Chondrocyte (in vitro differentiated cells): Measurements from ENCODE around the gene ERCC6. TPM values are rescaled to one million over a fixed set of nuclear protein-coding genes. Genes with fewer than 3 reads are reported as not detected.

ENCODE experiments used
- DNase-seq: peaks from one replicate; pipeline ENCODE4 v3.0.0; 2021; ENCODE audit warnings: mixed read lengths, low spot score
- H3K27ac Mint-ChIP-seq: one replicate; pipeline ENCODE4 v1.8.0; 2021; ENCODE audit warnings: mild to moderate bottlenecking, moderate library complexity, mixed read lengths; ENCODE audit not compliant: unreplicated experiment
- H3K27me3 Mint-ChIP-seq: 2 replicates; pipeline ENCODE4 v1.8.0; 2021; ENCODE audit warnings: low read depth, mixed read lengths
- H3K36me3 Mint-ChIP-seq: 2 replicates; pipeline ENCODE4 v1.8.0; 2021; ENCODE audit warnings: low read depth, mixed read lengths
- H3K4me1 Mint-ChIP-seq: 2 replicates; pipeline ENCODE4 v1.8.0; 2021; ENCODE audit warnings: low read depth, mild to moderate bottlenecking, mixed read lengths
- H3K4me3 Mint-ChIP-seq: one replicate; pipeline ENCODE4 v1.8.0; 2021; ENCODE audit warnings: mild to moderate bottlenecking, moderate library complexity, mixed read lengths; ENCODE audit not compliant: unreplicated experiment
- H3K9me3 Mint-ChIP-seq: 2 replicates; pipeline ENCODE4 v1.8.0; 2021; ENCODE audit warnings: low read depth, mixed read lengths
- total RNA-seq: library from RNA; stranded (reverse); gene quantifications from 3 replicates; pipeline ENCODE4 v1.2.1, GENCODE V29; 2021
- TF ChIP-seq, protein P1 (sequence below): fragments of 200-600 bp; sonication (generic); IDR thresholded peaks from 2 replicates; pipeline ENCODE4 v1.5.0; 2021; ENCODE audit warnings: antibody characterized with exemption, mild to moderate bottlenecking, moderate library complexity

The ERCC6 gene
- total RNA-seq, 1 donor from 2014 or later, result 41.5 TPM

DNA sequence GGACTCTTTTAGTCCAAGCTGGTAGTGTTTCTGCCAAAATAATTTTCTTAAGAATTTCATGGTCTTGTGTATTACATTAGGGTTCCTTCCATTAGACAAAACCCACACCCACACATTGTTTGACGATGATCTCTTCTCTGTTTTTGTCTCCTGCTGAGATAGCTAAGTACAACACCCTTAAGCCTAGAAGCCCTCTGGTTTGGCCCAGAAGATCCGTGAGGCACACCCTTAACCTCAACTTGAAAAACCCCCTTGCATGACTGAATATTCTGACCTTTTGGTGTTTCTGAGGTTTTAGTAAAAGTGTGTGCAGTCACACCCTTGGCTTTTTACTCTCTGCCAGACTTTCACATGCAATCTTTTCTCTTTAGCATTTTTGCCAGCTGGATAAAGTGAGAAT, 29.3 kb upstream of the ERCC6 start:
- Mint-ChIP-seq H3K4me3 (no peak overlapping the region), H3K27me3 (no peaks in the 10 kb centered on the region), H3K36me3 (peaks cover 3% of the 10 kb centered on the region), H3K4me1 (peaks cover 40% of the 10 kb centered on the region), H3K9me3 (peaks cover 14% of the 10 kb centered on the region), H3K27ac (peak overlapping the region; percentile 35)
- TF ChIP-seq, protein P1, sequence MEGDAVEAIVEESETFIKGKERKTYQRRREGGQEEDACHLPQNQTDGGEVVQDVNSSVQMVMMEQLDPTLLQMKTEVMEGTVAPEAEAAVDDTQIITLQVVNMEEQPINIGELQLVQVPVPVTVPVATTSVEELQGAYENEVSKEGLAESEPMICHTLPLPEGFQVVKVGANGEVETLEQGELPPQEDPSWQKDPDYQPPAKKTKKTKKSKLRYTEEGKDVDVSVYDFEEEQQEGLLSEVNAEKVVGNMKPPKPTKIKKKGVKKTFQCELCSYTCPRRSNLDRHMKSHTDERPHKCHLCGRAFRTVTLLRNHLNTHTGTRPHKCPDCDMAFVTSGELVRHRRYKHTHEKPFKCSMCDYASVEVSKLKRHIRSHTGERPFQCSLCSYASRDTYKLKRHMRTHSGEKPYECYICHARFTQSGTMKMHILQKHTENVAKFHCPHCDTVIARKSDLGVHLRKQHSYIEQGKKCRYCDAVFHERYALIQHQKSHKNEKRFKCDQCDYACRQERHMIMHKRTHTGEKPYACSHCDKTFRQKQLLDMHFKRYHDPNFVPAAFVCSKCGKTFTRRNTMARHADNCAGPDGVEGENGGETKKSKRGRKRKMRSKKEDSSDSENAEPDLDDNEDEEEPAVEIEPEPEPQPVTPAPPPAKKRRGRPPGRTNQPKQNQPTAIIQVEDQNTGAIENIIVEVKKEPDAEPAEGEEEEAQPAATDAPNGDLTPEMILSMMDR, result no peak
- no peak for DNase-seq

DNA sequence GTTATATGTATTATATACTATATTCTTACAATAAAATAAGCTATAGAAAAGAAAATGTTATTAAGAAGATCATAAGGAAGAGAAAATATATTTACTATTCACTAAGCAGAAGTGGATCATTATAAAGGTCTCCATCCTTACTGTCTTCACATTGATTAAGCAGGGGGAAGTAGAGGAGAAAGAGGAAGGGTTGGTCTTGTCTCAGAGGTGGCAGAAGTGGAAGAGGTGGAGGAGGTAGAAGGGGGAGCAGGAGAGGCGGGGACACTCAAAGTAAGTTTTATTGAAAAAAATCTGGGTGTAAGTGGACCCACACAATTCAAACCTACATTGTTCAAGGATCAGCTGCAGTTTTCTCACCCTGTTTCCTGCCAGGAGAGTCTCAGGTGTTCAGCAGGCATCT, 28.9 kb upstream of the ERCC6 start:
- peaks cover 44% of the 10 kb centered on the region for H3K4me1 Mint-ChIP-seq
- H3K27me3 Mint-ChIP-seq, result no peaks in the 10 kb centered on the region
- no peak overlapping the region for H3K4me3 Mint-ChIP-seq
- TF ChIP-seq, protein P1, result no peak
- H3K36me3 Mint-ChIP-seq, result peaks cover 3% of the 10 kb centered on the region
- no peak overlapping the region for H3K27ac Mint-ChIP-seq
- DNase-seq, result no peak
- peaks cover 14% of the 10 kb centered on the region for H3K9me3 Mint-ChIP-seq

DNA sequence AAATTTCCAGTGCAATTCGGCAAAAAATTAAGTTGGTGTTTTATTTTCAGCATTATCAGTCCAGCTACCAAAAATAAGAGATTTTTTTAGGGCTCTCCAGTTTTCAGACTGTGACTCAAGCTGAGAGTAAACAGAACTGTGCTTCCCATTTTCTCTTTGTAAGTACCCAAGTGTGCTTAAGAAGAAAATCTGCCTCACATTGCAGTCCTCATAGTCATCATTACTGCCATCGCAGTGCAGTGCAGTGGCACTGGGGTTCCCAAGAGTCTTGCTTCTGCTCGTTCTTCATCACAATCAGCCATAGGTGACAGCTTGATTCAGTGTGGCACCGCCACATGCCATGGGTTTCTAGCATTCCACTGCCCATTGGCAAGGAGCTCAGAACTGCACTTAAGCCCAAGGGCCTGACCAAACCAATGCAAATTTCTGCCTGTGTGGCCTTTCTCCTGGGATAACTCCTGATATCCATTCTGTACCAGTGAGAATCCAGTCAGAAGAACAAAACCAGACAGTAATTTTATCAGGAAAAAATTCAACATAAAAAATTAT, 25.6 kb upstream of the ERCC6 start:
- Mint-ChIP-seq H3K4me1 (peaks cover 63% of the 10 kb centered on the region), H3K4me3 (no peak overlapping the region)

DNA sequence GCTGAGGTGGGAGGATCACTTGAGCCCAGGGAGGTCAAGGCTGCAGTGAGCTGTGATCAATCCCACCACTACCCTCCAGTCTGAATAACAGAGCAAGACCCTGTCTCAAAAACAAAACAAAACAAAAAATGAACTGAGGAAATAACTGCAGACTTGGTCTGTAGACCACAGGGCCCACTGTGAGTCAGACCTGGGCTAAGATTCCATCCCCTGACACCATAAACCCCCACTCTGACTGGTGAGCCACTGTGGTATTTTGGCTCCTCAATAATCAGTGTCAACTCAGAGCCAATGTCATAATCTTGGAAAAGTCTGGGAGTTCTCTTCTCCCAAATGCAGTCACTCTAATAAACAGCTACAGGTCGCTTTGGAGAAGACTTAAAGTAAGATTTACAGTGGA, 24.0 kb upstream of the ERCC6 start:
- Mint-ChIP-seq H3K36me3 (peaks cover 3% of the 10 kb centered on the region), H3K27me3 (no peaks in the 10 kb centered on the region), H3K4me3 (no peak overlapping the region), H3K27ac (peak overlapping the region; percentile 75), H3K4me1 (peaks cover 58% of the 10 kb centered on the region), H3K9me3 (peaks cover 5% of the 10 kb centered on the region)
- no peak for DNase-seq
- TF ChIP-seq, protein P1, result no peak

More for the DNA sequence above, 25.6 kb upstream of the ERCC6 start:
- Mint-ChIP-seq H3K9me3 (peaks cover 14% of the 10 kb centered on the region), H3K27me3 (no peaks in the 10 kb centered on the region), H3K36me3 (peaks cover 3% of the 10 kb centered on the region), H3K27ac (no peak overlapping the region)
- DNase-seq, result no peak
- TF ChIP-seq, protein P1, result no peak

DNA sequence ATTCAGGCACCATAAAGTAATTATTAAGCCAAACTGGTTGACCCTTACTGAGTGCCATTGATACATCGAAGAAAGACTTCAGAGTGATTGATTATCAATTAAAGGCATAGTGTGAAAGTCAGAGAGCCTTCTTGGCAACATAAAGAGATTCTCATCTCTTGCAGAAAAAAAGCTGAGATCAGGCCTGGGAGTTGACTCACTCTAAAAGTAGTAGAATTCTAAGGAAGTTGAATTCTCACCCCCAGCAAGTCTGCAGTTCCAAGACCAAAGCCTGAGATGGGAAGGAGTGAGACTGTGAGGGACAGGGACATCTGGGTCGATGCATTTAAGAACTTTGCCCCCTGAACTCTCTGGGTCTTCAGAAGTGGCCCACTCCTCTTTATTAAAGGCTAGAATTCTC, 21.6 kb upstream of the ERCC6 start:
- Mint-ChIP-seq H3K4me3 (no peak overlapping the region), H3K27me3 (no peaks in the 10 kb centered on the region), H3K4me1 (peaks cover 62% of the 10 kb centered on the region), H3K36me3 (peaks cover 2% of the 10 kb centered on the region), H3K9me3 (peaks cover 7% of the 10 kb centered on the region), H3K27ac (no peak overlapping the region)
- TF ChIP-seq, protein P1, result no peak
- no peak for DNase-seq
